Measurements from ENCODE around the gene WHAMM.
"Not testable (repeated sequence)": the region's sequence is repeated elsewhere in the genome, so short reads cannot be mapped to it uniquely, and the experiment has no call there.

WHAMM gene

DNA sequence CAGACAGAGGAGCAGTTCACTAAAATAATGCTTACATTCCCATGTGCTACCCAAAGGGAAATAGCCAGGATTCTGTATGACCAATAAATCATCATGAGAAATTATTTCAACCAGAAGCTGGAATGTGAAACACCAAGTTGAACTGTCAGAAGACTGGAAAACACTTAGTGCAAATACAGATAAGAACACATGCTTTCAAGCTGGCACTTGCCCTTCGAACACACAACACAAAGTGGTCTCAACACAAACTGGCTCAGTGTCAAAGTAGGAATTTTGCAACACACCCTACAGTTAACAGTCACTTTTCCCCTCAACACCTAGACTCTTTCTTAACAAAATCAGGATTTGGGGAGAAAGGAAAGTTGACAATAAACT, 4.9 kb upstream of the WHAMM start:
- DNase-seq, result no peak

DNA sequence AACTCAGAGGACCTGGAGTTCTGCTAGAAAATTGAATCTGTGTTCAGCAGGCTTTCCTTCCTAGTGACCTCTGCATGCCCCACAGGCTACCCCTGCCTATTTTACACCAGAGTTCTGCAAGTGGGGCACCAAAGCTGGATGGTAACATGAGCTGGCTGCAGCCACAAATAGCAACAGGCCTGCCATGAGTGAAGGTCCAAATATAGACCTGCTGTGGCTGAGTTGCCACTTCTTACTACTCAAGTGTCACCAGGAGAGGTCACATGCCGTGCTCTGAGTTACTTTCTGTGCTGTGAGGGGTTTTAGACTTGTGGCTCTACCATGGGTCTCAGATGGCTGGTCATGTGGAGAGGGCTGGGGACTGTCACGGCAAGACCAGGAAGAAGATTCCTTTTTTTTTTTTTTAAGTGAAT, 3.4 kb upstream of the WHAMM start, which contains the start of gene FSD2:
FSD2 (minus strand) TSS at position 76 of the 413 bp plus-strand sequence. CDS start 18,679 bp downstream, outside the sequence.
- DNase-seq, result no peak

DNA sequence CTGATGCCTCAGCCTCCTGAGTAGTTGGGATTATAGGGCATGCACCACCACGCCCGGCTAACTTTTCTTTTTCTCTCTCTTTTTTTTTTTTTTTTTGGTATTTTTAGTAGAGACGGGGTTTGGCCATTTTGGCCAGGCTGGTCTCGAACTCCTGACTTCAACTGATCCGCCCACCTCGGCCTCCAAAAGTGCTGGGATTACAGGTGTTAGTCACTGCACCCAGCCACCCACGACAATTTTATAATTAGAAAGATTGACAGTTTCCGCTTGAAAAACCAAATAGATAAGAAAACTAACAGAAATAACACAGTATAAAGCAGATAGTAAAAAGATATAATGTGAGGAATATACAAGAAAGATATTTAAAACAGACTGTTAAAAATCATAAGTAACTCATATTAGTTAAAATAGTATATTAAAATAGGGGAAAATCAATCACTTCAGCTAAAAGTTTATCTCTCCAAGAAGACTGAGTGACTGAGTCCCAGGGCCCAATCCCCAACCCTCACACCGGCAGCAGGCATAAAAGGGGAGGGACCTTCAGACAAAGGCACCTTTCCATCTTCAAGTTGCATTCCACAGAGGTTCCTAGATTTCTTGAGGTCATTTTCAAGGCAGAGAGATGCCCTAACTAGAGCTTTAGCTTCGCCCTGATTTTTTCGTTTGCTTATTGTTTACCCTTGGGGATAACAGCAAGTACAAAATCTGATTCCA, 1.4 kb upstream of the WHAMM start:
- DNase-seq, result no peak

DNA sequence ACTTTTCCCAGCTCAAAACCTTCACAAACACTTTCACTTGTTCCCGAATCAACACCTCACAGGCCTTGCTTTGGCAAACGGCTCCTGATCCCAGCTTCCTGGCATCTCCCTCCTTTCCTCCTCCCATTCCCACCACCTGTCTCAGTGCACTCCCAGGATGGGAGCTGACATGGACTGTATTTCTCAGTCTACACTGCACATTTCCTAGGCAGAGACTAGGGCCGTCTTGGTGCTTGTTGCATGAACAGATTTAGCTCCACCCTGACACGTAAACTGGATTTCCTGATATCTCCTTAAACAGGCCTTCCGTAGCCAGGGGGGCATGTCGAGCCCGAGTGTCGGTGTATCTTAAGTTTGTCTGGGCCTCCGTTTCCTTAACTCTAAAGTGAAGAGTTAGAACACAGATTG, 790 bp upstream of the WHAMM start:
- no peak for DNase-seq

DNA sequence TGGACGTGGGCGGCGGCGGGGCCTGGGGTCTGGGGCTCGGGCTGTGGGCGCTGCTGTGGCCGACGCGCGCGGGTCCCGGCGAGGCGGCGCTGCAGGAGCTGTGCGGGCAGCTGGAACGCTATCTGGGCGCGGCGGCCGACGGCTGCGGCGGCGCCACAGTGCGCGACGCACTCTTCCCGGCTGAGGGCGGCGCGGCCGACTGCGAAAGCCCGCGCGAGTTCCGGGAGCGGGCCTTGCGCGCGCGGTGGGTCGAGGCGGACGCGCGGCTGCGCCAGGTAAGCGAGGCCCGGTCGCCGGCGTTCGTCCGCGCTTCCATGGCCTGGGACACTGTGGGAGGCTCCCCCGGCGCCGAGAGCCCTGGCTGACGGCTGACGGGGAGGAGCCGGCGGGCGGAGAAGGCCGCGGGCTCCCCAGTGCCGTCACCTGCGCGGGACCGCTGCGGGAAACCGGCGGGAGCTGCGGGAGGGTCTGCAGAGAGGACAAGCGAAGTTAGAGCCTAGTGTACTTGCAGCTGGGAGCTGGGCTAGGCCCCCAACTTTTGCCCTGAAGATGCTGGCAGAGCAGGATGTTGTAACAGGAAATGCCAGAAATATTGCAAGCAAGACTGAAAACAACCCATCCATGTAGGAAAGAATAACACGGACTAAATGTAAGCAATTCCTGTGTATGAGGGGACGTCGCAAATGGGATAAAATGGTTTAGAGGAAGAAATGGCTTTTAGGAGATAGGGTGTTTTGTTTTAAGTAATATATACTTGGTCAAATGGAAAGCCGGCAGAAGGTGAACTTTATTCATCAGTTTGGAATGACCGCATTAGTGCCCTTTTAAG, 847 bp downstream of the WHAMM start:
- DNase-seq, result peak; percentile 44

DNA sequence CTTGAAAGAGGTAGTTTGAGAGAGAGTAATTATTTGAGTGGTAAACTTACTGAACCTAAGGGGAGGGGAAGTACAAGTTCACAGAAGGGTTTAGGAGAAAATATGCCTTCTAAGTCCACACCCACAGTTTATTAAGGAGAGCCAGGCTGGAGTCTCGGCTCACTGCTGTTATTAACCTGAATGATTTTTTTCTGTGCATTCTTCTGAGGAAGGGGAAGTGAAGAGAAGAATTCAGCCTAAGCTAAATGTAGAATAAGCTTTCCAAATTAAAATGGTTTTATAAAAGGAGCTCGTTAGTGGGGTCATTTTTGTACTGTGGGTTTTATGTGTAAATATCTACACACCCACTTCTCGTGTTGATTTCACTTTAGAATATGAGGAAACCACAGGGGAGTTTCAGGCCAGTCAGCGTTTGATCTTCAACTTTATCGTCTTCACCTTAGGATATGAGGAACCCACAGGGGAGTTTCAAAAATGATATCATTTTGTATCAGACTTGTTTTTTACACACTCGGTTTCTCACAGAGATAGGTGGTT, 1.5 kb downstream of the WHAMM start:
- DNase-seq, result peak; percentile 19

DNA sequence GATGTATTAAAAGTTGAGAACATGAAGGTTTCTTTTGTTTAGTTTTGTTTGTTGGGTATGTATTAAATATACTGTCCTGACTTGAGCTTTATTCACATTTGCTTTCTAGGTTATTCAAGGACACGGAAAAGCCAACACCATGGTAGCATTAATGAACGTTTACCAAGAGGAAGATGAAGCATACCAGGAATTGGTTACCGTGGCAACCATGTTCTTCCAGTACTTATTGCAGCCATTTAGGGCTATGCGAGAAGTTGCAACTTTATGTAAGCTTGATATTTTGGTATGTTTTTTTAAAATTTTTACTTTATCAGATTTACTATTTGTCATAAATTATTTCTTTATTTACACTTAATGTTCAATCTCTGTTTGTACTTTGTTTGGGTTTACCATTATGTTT, 3.6 kb downstream of the WHAMM start:
- DNase-seq, result no peak

DNA sequence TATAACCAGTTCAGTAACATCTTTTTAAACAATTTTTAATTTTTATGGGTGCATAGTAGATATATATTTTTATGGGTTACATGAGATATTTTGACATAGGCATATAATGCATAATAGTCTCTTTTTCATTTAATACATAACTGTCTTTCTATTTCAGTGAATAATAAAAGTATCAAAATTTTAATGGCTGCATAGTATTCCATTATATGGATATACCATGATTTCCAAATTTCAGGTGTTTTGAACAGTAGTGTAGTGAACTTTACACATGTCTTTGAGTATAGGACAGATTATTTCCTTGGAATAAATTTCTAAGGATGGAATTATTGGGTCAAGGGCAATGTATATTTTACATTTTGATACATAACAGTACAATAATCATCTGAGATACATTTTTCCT, 10.7 kb downstream of the WHAMM start:
- DNase-seq, result no peak

DNA sequence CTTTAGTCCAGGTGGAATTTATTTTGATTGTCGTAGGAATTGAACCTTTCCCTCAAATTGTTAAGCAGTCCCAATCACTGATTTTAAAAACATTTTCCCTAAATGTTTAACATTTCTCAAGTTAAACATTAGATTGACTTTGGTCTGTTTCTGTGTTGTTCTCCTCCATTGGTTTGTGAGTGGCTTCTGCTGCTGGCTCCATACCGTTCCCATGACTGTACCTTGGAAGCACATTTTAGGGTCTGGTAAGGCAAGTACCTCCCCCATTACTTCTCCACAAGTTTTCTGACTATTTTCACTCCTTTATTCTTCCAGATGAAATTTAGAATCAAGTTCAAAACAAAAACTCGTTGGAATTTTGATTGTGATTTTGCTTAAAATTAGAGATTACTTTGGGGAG, 12.0 kb downstream of the WHAMM start:
- DNase-seq, result not testable (repeated sequence)

DNA sequence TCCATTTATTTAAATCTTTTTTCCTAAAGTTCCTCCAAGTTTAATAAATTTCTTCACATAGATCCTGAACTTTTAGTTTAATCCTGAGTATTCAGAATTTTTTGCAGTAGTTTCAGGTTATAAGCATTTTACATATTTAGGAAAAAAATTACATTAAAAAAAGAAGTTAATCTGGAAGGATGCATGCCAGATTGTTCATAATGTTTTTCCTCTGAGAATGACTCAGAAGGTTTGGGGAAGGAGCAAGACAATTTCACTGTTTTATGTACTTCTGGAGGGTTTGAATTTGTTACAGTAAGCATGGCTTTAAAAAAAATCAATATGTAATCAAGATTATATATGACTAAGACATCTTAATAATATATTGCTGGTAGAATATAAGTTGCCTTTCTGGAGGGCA, 12.4 kb downstream of the WHAMM start:
- not testable (repeated sequence) for DNase-seq

DNA sequence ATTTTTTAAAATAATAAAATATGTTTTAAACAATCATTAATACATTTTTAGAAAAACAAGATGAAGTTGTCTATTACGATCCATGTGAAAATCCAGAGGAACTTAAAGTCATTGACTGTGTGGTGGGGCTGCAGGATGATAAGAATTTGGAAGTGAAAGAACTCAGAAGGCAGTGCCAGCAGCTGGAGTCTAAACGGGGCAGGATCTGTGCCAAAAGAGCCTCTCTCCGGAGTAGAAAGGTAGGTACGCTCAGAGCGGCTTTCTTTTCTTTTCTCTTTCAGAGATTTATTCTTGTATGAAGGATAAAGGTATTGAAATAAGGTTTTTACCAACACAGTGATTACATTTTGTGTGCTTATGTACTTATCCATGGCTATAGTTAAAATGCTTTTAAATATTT, 13.6 kb downstream of the WHAMM start:
- DNase-seq, result no peak

DNA sequence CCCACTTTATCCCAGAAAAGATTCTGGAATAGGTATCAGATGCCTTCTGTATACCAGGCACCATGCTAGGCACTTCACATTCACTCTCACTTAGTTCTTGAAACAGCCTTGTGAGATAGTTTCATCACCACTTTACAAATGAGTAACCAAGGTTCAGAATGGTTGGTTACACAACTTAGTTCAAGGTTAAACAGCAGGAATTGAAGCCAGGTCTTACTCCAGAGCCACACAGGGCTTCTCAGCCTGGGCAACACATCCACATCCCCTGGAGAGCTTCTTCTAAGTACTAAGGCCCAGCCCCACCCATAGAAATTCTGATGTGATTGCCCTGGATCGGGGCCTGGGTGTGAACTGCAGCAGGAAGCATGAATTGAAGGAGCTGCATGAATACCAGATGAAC, 18.6 kb downstream of the WHAMM start:
- no peak for DNase-seq

DNA sequence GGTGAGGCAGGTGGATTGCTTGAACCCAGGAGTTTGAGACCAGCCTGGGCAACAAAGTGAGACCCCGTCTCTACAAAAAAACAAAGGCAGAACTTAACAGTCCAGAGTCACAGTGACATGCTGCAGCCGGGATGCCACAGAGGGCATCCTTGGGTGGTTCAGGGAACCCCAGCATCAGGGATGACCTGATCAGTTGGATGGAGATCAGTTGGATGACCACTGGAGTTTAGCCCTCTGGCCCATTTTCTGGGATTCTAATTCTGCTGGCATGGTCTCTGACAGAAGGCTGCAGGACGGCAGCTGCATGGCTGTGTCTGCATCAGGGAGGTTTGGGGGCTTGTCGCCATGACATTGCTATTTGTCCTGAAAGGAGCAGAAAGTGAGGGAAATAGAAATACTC, 19.8 kb downstream of the WHAMM start:
- DNase-seq, result no peak

DNA sequence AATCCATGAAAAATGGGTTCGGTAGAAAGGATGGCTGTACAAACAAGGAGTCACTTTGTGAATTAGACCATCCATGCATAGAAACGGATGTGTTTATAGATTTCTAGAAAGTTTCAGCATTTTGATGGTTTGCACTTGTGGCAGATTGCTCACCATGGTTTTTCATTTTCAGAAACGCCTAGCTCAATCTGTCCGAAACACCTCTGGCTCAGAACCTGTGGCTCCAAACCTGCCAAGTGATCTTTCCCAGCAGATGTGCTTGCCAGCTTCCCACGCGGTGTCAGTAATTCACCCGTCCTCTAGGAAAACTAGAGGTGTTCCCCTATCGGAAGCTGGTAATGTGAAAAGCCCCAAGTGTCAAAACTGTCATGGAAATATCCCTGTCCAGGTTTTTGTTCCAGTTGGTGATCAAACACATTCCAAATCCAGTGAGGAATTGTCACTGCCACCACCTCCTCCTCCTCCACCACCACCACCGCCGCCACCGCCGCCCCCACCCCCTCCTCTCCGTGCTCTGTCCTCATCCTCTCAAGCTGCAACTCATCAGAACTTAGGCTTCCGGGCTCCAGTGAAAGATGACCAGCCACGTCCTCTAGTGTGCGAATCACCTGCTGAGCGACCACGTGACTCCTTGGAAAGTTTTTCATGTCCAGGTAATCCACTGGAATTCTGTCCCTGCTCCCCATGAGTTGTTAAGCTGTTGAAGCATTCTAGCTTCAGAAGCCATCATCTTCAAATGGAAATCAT, 21.2 kb downstream of the WHAMM start:
- no peak for DNase-seq

DNA sequence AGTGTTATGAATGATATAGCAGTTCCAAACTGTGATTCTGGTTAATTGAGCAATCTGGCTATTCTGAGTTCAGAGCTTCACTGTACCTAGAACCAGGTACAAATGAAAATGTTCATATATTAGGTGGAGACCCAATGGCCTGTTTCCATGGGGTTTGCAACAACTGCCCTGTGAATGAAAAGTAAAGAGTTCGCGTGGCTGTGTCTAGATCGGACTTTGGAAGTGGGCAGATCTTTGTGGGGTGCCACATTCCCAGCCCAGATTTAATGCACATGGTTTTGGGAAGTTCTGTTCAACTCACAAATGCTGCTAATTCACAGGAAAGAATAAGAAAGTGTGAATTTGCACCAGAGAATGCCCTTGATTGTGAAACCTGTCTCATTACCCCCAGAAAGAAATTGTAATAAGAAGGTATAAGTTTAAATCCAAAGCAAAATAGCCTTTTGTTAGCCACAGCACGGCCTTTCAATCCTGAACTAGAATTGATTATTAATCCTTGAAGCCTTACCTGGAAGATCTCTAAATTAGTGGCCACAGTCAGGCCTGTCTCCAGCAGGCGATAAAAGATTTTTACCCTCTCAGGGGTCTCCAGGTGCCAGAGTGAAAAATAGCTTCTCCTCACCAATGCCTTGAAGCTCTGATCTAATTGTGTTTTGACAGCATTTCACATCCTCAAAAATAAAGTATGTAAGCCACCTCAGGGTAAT, 22.6 kb downstream of the WHAMM start:
- no peak for DNase-seq

DNA sequence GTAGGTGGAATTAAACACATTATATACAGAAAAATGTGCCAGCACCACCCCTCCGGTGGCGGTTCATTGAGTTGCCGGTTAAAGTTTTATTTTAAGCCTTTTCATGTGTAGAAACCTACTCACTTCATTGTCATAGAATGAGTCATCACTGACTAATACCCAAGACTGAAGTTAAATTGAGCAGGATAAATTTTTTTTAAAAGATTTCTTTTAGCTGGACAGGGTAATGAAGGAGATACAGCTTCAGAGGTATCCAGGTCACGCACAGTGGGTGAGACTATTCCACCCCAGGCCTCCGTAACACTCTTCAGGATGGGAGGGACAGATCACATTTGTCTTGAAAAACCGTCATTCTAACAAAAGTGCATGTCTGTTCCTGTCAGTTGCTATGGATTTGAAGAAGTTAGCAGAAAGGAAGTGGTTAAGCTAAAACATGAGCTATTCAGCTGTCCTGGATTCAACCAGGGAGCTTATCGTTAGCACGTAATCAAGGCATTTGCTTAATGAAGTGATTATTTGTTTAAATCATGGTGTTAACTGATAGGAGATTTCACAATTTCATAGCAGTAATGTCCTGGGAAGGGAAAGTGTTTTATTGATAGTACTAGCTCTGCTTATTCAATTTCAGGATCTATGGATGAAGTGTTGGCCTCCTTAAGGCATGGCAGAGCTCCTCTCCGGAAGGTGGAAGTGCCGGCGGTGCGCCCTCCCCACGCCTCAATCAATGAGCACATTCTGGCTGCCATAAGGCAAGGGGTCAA, 23.4 kb downstream of the WHAMM start:
- peak; percentile 51 for DNase-seq

DNA sequence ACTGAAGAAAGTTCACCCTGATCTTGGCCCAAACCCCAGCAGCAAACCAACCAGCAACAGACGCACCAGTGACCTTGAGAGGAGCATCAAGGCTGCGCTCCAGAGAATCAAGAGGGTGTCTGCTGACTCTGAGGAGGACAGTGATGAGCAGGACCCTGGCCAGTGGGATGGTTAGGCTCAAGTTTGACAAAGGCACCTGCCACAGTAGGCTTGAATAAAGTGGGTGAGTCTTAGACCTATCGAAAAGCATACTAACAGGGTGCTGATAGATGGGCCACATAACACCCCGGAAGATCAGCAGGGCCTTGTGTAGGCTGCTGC, 23.9 kb downstream of the WHAMM start:
- no peak for DNase-seq

DNA sequence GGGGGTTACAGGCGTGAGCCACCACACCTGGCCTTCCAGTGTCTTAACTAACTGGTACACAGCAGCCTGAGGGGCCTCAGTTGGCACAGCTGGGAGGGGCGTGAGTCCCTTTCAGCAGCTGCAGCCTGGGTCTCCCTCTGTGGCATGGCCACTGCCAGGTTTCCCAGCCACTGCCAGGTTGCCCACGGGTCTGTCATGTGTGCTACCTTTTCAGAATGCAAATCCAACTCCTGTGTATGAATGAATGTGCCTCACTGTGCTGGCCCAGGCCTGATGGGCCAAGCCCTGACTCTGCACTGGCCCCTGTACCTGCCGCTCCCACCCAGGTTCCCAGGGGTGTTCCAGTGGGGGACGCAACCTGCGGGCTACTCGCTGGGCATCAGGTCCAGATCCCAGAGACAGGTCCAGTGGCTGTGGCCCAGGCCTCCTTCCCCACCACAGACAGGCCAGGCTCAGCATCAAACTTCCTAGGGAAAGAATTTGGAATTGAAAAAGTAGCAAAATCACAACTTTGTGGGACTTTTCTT, 26.0 kb downstream of the WHAMM start:
- DNase-seq, result no peak

DNA sequence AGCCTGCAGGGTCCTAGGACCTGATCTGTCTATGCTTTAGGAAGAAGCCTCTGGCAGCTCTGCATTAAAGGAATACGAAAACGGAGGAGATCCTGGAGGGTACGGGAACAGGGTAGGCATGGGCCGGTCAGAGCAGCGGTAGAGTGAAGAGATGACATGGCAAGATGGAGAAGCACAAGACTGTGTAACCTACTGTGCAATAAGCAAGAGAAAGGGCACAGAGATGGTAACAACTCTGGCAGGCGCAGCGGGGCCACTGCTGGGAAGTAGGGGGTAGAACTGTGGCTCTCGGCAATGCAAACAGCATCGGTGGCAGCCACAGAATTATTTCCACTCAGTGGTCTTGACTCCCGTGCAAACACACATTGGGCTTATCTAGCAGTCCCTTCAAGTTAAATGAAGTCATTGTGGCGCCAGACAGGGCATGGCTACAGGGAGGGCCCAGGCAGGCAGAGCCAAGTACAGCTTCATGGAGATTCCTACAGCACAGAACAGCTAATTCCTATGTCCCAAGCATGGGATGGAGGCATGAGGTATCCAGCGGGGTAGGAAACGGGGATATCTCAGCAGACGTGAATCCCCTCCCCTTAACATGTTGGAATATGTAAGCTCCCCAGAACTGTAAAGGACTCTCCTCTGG, 28.8 kb downstream of the WHAMM start:
- no peak for DNase-seq

DNA sequence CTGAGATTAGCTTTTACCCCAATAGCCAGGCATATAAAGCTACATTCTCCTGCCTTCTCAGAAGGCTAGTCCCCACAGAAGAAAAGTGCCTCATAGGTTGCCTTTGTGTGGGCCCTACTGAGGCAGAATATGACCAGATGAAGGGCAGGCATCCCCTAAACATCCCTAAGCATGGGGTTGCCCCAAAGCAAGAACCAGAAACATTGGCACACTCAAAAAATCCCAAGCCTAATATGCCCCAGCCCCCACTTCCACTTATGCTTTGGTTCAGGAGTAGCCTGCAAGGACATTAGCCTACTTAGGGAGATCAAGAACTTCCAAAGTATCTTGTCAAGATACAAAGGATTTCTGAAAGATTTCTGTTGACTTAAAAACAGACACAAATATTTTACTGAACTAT, 29.7 kb downstream of the WHAMM start:
- no peak for DNase-seq

DNA sequence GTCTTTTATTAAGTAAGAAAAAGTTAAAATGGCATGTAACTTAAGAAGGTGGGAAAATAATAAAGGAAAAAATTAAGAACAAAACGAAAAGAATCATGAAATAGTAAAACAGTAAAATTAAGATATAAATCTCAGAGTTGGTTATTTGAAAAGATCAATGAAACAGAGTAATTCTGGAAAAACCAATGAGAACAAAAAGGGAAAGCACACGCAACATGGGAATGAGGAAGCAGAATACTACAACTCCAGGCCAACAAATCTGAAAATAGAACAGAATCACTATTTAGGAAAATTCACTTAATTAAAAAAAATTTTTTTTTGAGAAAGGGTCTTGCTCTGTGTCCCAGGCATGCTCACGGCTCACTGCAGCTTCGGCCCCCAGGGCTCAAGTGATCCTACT, 30.7 kb downstream of the WHAMM start:
- DNase-seq, result no peak
